GM19324 (cell line): ENCODE data around the gene TFPI.
"Not testable (repeated sequence)": the region's sequence is repeated elsewhere in the genome, so short reads cannot be mapped to it uniquely, and the experiment has no call there.

Experiments used
- ATAC-seq: cut with Tn5 transposase; IDR thresholded peaks from one replicate; pipeline ENCODE4 v1.9.1; 2021; ENCODE audit warnings: mild to moderate bottlenecking, moderate library complexity; ENCODE audit not compliant: unreplicated experiment, low FRiP score

The TFPI gene

GRCh38 chr2:187554704-187555082, 458 bp upstream of the TFPI start:
- no peak for ATAC-seq

- ATAC-seq: no peak
Observed at GRCh38 chr2:187552828-187553681, 1.2 kb downstream of the TFPI start.

- no peak for ATAC-seq
Observed at GRCh38 chr2:187552381-187552780, 1.9 kb downstream of the TFPI start.

GRCh38 chr2:187550857-187551256, 3.4 kb downstream of the TFPI start:
- no peak for ATAC-seq

- ATAC-seq: no peak
Observed at GRCh38 chr2:187549951-187550555, 4.2 kb downstream of the TFPI start.

- no peak for ATAC-seq
Observed at GRCh38 chr2:187549193-187549592, 5.0 kb downstream of the TFPI start.

- ATAC-seq: no peak
Observed at GRCh38 chr2:187548656-187549055, 5.6 kb downstream of the TFPI start.

- no peak for ATAC-seq
Observed at GRCh38 chr2:187547353-187547979, 6.8 kb downstream of the TFPI start.

- ATAC-seq: no peak
Observed at GRCh38 chr2:187546762-187547333, 7.4 kb downstream of the TFPI start.

GRCh38 chr2:187545238-187545751, 8.9 kb downstream of the TFPI start:
- ATAC-seq: no peak

- no peak for ATAC-seq
Observed at GRCh38 chr2:187544371-187545080, 9.7 kb downstream of the TFPI start.

- ATAC-seq: no peak
Observed at GRCh38 chr2:187543488-187543887, 10.7 kb downstream of the TFPI start.

GRCh38 chr2:187542123-187542522, 12.1 kb downstream of the TFPI start:
- ATAC-seq: no peak

GRCh38 chr2:187541086-187542085, 12.8 kb downstream of the TFPI start:
- no peak for ATAC-seq

- ATAC-seq: not testable (repeated sequence)
Observed at GRCh38 chr2:187538222-187538621, 16.0 kb downstream of the TFPI start.

- ATAC-seq: not testable (repeated sequence)
Observed at GRCh38 chr2:187535381-187535780, 18.9 kb downstream of the TFPI start.

GRCh38 chr2:187532333-187533120, 21.7 kb downstream of the TFPI start:
- ATAC-seq: no peak

GRCh38 chr2:187529977-187530721, 24.1 kb downstream of the TFPI start:
- ATAC-seq: no peak
